Heart left ventricle (tissue), 16 donors: ENCODE measurements around the gene TMEM38A. TPM values are rescaled to one million over a fixed set of nuclear protein-coding genes. Genes with fewer than 3 reads are reported as not detected.
A peak's percentile ranks its signal among the peaks of the same experiment; 100 is the strongest.

Experiments
- ATAC-seq, 4 donors: fragments of 200-7000 bp; cut with Tn5 transposase; one replicate each; pipeline ENCODE4 v1.9.1; 2020 to 2022; ENCODE audit warnings: moderate library complexity in 4 of 4, mild to moderate bottlenecking in 3 of 4, moderate number of reproducible peaks in 1 of 4
- DNase-seq, 5 donors: peaks; one replicate each; pipeline ENCODE4 v3.0.0-alpha.2; 2020
- H3K27ac ChIP-seq, 12 donors: fragments of 200-600 bp; sonication (generic) in 4 of 12; one replicate each; pipeline versions ENCODE4 v1.5.0 to v1.8.0; 2016 to 2022; ENCODE audit warnings: mild to moderate bottlenecking in 2 of 12
- H3K27me3 ChIP-seq, 9 donors: fragments of 200-600 bp; sonication (generic) in 2 of 9; one replicate each; pipeline versions ENCODE4 v1.5.1 to v1.8.0; 2016 to 2022; ENCODE audit warnings: mild to moderate bottlenecking in 3 of 9
- H3K36me3 ChIP-seq, 9 donors: fragments of 200-600 bp; sonication (generic) in 2 of 9; one replicate each; pipeline versions ENCODE4 v1.5.0 to v1.8.0; 2018 to 2022; ENCODE audit warnings: mild to moderate bottlenecking in 2 of 9
- H3K4me1 ChIP-seq, 12 donors: fragments of 200-600 bp; sonication (generic) in 4 of 12; one replicate each; pipeline versions ENCODE4 v1.5.0 to v1.8.0; 2016 to 2022; ENCODE audit warnings: mild to moderate bottlenecking in 3 of 12
- H3K4me3 ChIP-seq, 12 donors: fragments of 200-600 bp; sonication (generic) in 4 of 12; one replicate each; pipeline versions ENCODE4 v1.5.0 to v1.8.0; 2017 to 2022; ENCODE audit warnings: mild to moderate bottlenecking in 9 of 12, moderate library complexity in 4 of 12
- H3K9me3 ChIP-seq, 12 donors: fragments of 200-600 bp; sonication (generic) in 4 of 12; one replicate each; pipeline versions ENCODE4 v1.5.0 to v1.8.0; 2016 to 2022; ENCODE audit warnings: mild to moderate bottlenecking in 1 of 12
- CTCF ChIP-seq, 12 donors: fragments of 200-600 bp; sonication (generic) in 4 of 12; IDR thresholded peaks; one replicate each; pipeline versions ENCODE4 v1.5.0 to v1.8.0; 2018 to 2022; ENCODE audit warnings: antibody characterized with exemption in 12 of 12, mild to moderate bottlenecking in 5 of 12
- POLR2A ChIP-seq, 2 donors: fragments of 450-650 bp; IDR thresholded peaks; one replicate each; pipeline ENCODE4 v1.6.1; 2017; ENCODE audit warnings: antibody characterized with exemption in 2 of 2, mild to moderate bottlenecking in 2 of 2, moderate library complexity in 2 of 2
- WGBS, 4 donors: extraction: QIAGEN DNeasy Blood & Tissue Kit in 2 of 4; methylation state at CpG; one replicate each; pipeline versions ENCODE4 v1.1.5 to v1.1.7; 2013 to 2018; 5-methylcytosine and 5-hydroxymethylcytosine counted together
- intact Hi-C, 10 donors: fragments of 100-400 bp; cut with DNase I; formaldehyde crosslinking; loops; one replicate each; pipeline versions ENCODE4 v1.11.1 to v1.14.2; 2022
- polyA plus RNA-seq, 2 donors: library from polyadenylated mRNA; stranded (reverse); fragments of 200-250 nt; gene quantifications; one replicate each; pipeline ENCODE4 v1.2.3, GENCODE V29; 2013
- total RNA-seq, 9 donors: library from RNA; depleted of rRNA in 2 of 9; stranded (reverse); fragments of >200 nt in 2 of 9; fragmentation: NEBNext Ultra II Directional in 3 of 9; extraction: Animal tissue kit (Norgen Biotek cat#: 25700) in 3 of 9; gene quantifications; one replicate each; pipeline versions ENCODE4 v1.1.0 to v1.2.4, GENCODE V29; 2016 to 2023
- donor health status: ischemic (EF 13 %, LVEDD 7.1; RV severe dilation, severe dysfunction).
- donor health status: healthy with polysubstance abuse.
- donor health status: DM: no; HTN: yes; CAD: no.
- donor health status: DM: no; HTN: no; CAD: no.
- donor health status: ischemic (EF 25% LVEDD 6.9; RV normal size, moderate dysfunction).
- donor health status: ischemic (EF 25% LVEDD 5.7; RV mildly dilated, moderate dysfunction).
- donor health status: healthy.
- donor health status: DM: yes; HTN: yes; CAD: no.
- donor health status: ischemic (EF 35%, LVEDD 5.7; RV mildly dilated, moderate dysfunction).
- donor health status: nonischemic (EF 11% LVEDD 7.7; RV severe dilation, severe dysfunction).
- donor health status: DM: yes; HTN: yes; CAD: no.
- donor health status: PGD.
- donor health status: ischemic (EF 29% LVEDD 5.4; RV normal size, mild dysfunction).
- donor health status: nonischemic (EF 23%, LVEDD 6.1; RV moderate dilation, normal function).

Gene TMEM38A
- total and polyA plus RNA-seq, 11 donors: 13.7 to 47.4 (median 27.2) TPM

- no peaks in the 10 kb centered on the region for H3K4me1 ChIP-seq
- no peak overlapping the region for H3K27ac ChIP-seq
- peaks cover 0 to 36% (median 26%) of the 10 kb centered on the region in 9 donors for H3K36me3 ChIP-seq
- no peak overlapping the region for H3K4me3 ChIP-seq
- no peaks in the 10 kb centered on the region for H3K27me3 ChIP-seq
- intact Hi-C loops: no loop called here
- TF ChIP-seq CTCF (IDR thresholded peaks at IDR 0.05) (no peak), POLR2A (IDR thresholded peaks at IDR 0.05) (no peak)
- peaks cover 0 to 17% (median 2%) of the 10 kb centered on the region in 12 donors for H3K9me3 ChIP-seq
- ATAC-seq (no peak), DNase-seq (no peak)
- WGBS, 4 donors: 90 to 95% (median 92%) methylated on average over 3 of the region's 3 CpGs
Observed at GRCh38 chr19:16684216-16684615, 23.3 kb downstream of the TMEM38A start.

DNA sequence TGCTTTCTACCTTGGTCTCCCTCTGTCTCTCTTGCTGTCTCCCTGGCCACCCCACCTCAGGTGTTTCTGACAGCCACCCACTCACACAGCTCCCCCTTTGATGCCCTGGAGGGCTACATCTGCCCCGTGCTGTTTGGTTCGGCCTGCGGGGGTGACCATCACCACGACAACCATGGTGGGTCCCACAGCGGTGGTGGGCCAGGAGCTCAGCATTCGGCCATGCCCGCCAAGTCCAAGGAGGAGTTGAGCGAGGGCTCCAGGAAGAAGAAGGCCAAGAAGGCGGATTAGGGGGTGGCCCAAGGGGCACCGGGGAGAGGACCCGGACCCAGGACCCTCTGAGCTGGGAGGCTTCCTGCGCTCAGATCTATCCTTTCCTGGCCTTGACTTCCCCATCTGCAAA, 27.1 kb downstream of the TMEM38A start:
- peaks cover 0 to 15% (median 0%) of the 10 kb centered on the region in 12 donors for H3K9me3 ChIP-seq
- DNase-seq: no peak
- peaks cover 0 to 3% (median 0%) of the 10 kb centered on the region in 9 donors for H3K36me3 ChIP-seq
- intact Hi-C loops: no loop called here
- ATAC-seq: no peak
- TF ChIP-seq CTCF (IDR thresholded peaks at IDR 0.05): no peak
- no peak for TF ChIP-seq POLR2A (IDR thresholded peaks at IDR 0.05)
- 93 to 96% (median 94%) methylated on average over 12 of the region's 12 CpGs for WGBS, 4 donors
- no peaks in the 10 kb centered on the region for H3K27me3 ChIP-seq
- H3K27ac ChIP-seq: no peak overlapping the region
- no peak overlapping the region for H3K4me3 ChIP-seq
- H3K4me1 ChIP-seq: no peaks in the 10 kb centered on the region

GRCh38 chr19:16698914-16699313, 38.0 kb downstream of the TMEM38A start:
- Histone ChIP-seq H3K36me3 (no peaks in the 10 kb centered on the region), H3K4me1 (peaks cover 0 to 27% (median 10%) of the 10 kb centered on the region in 12 donors), H3K9me3 (peaks cover 0 to 9% (median 0%) of the 10 kb centered on the region in 12 donors), H3K4me3 (no peak overlapping the region), H3K27ac (peak overlapping the region in 5 of 12 donors; percentile 14 to 49 (median 24)), H3K27me3 (no peaks in the 10 kb centered on the region)
- DNase-seq (peak; percentile 60 to 68 (median 63)), ATAC-seq (peak; percentile 72 to 88 (median 86))
- 28 to 39% (median 30%) methylated on average over 5 of the region's 5 CpGs for WGBS, 4 donors
- intact Hi-C loops: no loop called here
- TF ChIP-seq CTCF (IDR thresholded peaks at IDR 0.05): no peak
- TF ChIP-seq POLR2A (IDR thresholded peaks at IDR 0.05): no peak

DNA sequence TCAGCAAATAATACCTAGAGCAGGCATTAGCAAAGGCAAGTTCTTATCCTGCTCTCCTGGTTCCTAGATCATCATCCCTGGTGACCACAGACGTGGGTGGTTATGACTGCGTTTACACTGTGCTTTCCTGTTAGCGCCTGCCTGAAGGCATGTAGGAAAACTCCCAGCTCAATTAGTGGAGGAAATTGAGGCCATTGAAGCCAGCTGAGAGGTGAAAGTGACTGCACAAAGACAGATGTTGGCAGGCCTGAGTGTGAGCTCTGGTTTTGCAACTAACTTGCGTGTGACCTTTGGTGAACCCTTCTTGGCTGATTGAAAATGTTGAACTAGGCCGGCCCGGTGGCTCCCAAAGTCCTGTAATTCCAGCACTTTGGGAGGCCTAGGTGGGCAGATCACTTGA, 41.2 kb downstream of the TMEM38A start:
- Histone ChIP-seq H3K4me3 (no peak overlapping the region), H3K27ac (peak overlapping the region in 7 of 12 donors; percentile 42 to 67 (median 53)), H3K4me1 (peaks cover 0 to 36% (median 12%) of the 10 kb centered on the region in 12 donors), H3K36me3 (no peaks in the 10 kb centered on the region), H3K9me3 (no peaks in the 10 kb centered on the region), H3K27me3 (no peaks in the 10 kb centered on the region)
- TF ChIP-seq POLR2A (IDR thresholded peaks at IDR 0.05): no peak
- no peak for TF ChIP-seq CTCF (IDR thresholded peaks at IDR 0.05)
- 11 to 21% (median 19%) methylated on average over 6 of the region's 6 CpGs for WGBS, 4 donors
- ATAC-seq: peak; percentile 66 to 90 (median 85)
- intact Hi-C loops: loop anchor here in 1 of 10 donors (5.0 kb wide), 1 partner anchor 40 kb away; the partner anchor contains the start of genes SMIM7 and TMEM38A
- DNase-seq: peak in 4 of 5 donors; percentile 57 to 76 (median 64)
